GM21423 (cell line): ENCODE results near the gene C7orf57.

Experiments
- ATAC-seq: cut with Tn5 transposase; IDR thresholded peaks from one replicate; pipeline ENCODE4 v1.9.1; 2021; ENCODE audit warnings: mild to moderate bottlenecking, moderate library complexity; ENCODE audit not compliant: unreplicated experiment

The C7orf57 gene

DNA sequence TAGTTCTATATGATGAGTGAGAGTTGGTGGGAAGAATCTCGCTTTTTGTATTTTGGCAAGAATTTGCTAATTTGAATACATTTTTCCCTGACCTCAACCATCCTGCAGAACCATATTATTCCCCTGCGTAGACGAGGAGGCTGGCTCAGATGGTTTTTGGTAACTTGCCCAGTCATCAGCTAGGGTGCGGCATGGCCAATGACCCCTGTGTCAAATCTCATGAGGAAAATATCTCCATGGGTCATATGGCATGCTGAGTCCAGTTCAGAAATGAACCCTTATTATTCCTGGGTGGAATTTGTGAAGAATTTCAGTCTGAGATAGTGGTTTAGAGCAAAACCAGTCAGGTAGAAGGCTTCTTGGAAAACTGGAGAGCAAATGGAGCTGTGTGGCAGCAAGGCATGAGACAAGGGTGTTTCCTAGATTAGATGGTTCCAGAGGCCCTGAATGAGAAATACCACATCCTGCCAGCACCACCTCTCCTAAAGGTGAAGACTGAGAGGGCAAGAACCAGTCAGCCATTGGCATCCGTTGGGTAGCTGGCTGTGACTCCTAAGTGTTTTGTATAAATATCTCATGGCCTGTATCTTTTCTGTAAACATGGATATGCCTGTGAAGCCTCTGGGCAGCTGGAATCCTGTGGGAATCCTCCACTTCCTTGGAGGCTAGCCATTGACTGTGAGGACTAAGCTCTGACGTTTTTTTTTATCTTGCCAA is 47.9 kb downstream of the C7orf57 start:
- no peak for ATAC-seq

DNA sequence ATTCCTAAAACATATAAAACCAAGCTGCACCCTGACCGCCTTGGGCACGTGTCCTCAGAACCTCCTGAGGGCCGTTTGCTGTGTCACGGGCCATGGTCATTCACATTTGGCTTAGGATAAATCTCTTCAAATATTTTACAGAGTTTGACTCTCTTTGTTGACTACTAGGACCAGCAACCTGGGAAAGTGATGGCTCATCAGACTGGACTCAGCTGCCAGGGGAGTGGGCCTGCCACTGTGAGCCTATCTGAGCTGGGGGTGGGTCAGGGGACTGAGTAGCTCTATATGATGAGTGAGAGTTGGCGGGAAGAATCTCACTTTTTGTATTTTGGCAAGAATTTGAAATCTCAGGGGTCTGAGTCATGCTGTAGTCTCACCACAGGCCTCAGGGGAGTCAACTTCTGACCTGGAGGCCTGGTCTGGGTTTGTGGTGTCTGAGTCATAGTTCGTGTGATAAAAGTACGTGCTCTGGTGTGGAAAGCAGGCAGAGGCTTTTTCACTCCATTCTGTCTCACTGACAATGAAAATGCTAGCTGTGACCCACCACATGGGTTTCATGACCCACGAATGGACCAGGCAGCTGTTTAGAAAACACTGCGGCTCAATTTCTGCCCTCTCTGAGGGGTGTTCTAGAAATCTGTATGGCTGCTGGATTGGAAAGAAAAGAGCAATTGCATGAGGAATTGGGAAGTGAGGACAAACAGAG is 49.5 kb downstream of the C7orf57 start:
- ATAC-seq: peak; percentile 56

DNA sequence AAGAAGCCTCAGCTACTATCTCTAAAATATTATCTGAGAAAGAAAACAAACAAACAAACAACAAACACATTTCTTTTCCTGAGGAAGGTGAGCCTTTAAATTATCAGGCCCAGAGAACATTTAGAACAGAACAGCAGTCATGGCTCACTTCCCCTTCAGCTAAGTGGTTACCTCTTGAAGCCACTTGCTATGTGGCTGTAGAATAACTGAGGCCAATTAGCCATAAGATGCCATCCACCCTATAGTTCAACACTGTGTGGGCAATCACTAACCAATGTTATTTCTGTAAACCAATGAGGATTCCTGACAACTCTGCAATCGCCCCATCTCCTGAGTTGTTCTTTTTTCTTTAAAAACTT is 50.1 kb downstream of the C7orf57 start:
- ATAC-seq: peak; percentile 9

DNA sequence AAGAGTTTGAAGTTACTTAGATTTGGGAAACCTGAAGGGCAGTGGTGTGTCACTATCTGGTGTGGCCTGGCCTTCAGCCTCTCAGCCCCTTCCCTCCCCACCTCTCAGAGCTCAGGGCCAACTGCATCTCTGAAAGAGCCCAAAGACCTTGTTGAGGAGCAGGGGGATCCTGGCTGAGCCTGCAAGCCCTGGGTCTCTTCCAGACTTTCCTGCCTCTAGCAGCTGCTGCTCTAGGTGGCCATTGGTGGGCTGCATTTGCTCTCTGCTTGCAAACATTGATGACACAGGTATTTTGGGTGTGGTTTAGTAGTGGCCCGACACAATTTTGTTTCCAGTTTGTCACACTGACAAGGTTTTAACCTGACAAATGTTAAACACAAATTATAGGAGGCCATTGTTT is 50.6 kb downstream of the C7orf57 start:
- ATAC-seq: no peak

DNA sequence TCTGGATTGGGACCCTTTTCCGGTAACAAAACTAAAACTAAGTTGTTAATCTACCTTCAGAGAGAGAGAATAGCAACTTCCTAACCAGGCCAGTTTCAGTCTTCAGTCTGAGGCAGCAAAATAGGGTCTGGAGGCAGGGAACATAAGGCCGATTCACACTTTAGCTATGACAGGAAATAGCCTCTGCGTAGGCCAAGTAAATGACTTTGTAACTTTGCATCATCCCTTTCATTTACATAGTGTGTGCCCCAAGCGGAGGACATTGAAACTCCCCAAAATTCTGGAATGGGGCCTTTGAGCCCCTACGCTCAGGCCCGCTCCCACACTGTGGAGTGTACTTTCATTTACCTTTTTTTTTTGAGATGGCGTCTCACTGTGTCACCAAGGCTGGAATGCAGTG is 52.0 kb downstream of the C7orf57 start:
- ATAC-seq: peak; percentile 16

DNA sequence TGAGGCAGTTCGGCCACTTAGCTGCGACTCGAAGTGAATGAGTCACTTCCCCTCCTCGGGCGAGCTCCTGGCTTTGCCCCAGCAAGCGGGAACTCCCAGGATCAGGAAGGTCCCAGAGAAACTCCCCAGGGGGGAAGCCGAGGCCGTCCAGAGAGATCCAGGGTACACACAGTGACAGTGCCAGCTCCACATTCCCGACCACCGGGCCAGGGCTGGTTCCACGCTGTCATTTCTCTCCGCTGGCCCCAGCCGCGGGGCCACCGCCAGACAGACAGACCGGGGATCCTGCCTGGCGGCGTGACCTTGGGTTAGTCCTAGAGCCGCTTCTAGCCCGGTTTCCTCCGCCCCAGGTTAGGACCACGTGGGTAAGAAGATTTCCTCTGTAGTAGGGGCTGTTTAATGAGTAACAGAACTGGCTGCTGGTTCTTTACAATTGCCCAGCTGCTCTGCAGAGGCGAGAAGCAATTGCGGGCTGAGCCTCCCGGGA is 53.3 kb downstream of the C7orf57 start:
- ATAC-seq: peak; percentile 49

DNA sequence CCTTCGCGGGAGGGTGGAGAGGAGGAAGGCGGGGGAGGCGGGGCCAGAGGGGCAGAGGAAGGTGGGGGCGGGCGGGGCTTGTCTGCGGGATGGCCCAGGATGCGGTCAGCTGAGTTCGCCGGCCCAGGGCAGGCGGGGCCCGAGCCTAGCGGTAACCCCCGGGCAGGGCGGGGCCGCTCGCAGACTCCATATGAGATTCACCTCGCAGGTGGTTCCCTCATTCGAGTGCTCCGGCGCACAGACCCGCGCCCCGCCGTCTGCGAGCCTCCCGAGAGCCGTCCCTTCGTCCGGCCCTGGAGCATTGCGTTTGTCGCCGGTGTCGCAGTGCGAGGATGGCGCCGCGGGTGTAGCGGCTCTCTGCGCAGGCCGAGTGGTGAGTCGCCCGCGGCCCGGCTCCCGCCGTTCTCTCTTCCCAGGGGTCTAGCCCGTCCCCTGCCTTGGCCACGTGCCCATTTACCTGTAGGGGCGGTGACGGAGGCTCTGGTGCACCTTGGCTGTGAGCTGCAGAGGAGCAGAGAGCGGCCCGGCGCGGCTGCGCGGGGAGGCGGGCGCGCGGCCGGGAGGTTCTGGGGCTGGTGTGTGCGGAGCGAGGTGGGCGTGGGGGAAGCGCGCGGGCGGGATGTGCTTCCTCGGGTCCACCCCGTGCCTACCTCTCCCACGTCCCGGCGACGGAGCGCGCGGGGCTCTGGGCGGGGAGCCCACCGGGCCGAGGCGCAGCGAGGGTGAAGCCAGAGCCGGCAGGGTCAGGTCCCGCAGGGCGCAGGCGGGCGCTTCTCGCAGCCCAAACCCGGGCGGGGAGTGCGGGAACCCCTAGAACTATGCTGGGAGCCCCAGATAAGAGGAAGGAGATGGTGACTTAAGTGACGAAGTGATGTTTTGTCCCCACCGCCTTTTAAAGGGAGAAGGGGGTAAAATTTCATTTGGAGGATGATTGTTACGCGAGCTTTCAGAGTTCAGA is 54.0 kb downstream of the C7orf57 start, which contains the start of gene UPP1:
UPP1 (plus strand) TSS at position 220 of the 958 bp plus-strand sequence. CDS start 5,519 bp downstream, outside the sequence.
- peak; percentile 45 for ATAC-seq

DNA sequence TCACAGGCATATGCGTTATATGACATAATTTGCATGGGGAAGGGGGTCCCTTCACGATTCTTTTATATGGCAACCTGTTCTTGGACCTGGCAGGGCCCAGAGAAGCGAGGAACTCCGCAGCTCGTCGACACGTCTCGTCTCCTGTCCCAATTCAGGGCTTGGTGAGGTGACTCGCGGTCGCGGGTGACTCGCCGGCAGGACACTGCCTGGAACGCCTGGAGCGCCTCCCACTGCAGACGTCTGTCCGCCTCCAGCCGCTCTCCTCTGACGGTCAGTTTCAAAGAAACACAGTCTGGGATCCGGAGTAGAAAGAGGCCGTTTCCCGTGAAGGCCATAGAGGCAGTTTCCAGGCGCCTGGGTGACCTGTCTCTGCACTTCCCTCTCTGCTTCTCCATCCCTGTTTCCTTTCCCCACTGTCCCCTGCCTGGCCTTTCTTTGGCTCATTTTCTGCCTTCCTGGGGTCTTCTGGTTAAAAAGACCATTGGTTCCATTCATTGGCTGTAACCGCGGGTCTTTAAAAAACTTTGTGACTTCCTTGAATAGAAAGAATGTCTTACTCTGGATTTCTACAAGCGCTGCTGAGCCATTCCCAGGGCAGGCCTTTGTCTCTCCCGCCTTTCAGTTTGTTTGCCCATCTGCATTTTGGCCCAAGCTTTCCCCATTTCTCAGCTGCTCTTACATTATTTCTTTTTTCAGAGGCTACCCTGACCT is 54.9 kb downstream of the C7orf57 start:
- ATAC-seq: no peak

DNA sequence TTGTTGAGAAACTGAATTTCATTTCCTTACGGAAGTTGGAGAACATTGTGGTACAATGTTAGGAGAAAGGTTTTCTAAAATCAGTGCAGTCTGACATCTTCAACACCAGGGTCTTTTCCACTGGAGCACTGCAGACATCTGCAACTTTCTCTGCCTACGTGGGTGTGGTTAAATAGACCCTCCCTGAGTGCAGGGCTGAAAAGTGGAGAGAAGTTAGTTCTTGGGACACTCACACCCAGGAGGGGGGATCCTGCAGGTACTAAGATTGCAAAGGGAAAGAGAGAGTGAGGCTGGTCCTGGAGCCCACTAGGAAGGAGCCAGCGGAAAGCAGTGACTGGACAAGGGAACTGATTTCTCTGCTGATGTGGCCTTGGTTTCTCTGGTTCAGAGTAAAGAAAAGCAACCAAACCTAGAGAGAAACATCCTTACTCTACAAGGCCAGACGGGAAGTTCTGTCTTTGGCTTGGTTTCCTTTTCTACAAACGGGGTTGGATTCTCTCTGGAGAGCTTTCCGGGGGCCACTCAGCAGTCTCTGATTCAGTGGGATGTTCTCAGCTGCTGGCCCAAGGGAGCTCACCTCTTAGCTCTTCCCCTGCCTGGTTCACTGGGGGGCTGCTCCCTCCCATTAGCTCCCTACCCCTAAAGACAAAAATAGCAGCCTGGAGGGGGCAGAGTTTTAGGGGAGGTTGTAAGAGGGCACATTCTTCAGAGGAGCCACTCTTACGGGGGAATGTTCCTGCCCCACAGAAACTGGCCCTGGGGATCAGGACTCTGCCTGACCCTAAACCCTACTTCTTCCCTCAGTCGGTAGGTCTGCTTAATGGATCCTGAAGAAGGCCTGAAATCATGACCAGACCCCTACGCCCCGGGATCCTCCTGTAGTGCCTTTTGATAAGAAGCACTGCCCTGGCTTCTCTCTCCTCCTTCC is 56.4 kb downstream of the C7orf57 start:
- ATAC-seq: no peak

DNA sequence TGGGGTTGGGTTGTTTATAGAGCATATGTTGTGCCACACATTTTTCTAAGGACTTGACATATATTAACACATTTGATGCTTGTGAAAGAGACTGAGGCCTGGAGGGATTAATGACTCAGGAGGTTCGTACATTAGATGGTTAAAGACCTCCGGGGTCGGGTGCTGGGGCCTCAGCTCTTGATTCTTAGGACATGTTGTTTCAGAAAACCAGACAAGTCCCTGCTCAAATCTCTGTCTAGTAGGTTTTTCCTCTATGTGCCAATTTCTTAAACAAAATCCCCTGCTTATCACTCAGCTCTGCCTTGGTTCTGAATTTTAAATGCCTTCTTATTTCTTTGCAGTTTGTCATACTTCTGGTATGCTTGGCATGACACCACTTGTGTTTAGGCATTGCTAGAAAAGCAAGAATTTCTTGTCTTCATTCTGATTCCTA is 59.5 kb downstream of the C7orf57 start:
- no peak for ATAC-seq

DNA sequence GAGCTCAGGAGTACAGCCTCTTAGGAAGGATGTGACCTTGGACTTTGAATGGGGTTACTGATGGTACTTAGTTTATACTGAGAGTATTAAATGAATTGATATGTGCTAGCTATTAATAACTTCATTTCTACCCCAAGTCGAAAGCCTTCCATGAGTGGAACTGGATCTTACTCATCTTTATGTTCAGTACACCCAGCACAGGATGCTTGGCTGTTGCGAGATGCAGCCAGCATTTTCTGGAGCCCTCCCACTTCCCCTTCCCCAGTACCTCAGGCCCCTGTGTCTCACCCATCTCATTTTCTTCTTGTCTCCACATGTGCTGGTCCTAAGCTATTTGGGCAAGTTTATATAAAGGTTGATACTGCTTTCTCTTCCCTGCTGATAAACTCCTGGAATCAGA is 60.9 kb downstream of the C7orf57 start:
- no peak for ATAC-seq

DNA sequence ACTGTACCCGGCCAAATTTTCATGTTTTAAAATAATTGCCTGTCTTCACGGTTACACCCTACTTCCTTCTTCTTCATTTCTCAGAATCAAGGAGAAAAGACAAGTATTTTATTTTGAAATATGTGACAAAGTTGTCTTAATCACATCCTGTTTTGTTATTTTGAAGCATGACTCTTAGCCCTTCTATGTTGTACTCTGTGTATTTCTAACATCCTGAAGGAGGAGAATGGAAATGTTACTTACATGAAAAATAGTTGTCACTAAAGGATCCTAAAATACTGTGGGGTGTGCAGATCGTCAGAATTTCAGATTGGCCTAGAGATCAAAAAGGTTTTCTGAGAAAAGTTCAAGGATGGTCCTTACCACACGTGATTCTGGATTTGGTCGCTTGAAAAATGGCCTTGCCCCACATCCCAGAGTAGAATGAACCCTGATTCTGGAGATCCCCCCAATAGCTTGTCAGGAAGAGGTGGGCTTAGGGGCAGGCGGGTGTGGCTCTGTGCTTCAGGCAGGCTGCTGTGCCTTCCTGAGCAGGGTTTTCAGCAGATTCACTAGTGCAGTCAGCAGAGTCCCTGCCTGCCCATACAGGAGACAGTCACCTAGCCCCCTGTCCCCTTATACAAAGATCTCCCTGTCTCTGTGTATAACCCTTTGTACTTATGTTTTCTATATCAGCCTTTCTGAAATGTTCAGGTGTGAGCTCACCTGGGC is 62.3 kb downstream of the C7orf57 start:
- no peak for ATAC-seq

DNA sequence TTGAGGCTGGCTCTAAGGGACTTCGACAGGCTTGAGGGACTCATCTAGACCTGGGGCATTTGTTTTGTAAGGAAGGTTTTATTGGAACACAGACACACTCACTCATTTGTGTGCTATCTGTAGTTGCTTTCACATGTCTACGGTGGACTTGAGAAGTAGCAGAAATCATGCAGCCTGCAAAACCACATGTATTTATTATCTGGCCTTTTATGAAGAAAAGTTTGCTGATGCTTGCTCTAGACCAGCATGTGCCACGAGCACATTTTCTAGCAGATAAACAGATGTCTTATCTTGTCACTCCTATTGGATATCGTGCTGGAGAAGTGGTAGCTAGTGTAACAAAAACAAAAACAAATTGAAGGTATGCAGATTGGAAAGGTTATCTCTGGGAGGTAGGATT is 63.5 kb downstream of the C7orf57 start:
- no peak for ATAC-seq

DNA sequence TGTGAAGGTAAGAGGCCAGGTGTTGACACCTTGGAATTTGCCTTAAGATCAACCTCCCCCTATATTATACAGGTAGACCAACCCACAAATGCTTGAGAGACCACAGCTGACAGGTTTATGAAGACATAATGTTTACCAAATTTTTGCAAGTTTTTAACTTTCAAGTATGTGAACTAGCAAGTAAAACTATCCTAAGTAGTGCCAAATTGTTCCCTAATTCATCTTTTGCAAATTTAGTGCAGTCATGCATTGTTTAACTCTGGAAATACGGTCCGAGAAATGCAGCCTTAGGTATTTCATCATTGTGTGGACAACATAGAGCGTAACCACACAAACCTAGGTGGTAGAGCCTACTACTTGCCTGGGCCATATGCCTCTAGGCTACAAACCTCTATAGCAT is 64.4 kb downstream of the C7orf57 start:
- ATAC-seq: no peak

DNA sequence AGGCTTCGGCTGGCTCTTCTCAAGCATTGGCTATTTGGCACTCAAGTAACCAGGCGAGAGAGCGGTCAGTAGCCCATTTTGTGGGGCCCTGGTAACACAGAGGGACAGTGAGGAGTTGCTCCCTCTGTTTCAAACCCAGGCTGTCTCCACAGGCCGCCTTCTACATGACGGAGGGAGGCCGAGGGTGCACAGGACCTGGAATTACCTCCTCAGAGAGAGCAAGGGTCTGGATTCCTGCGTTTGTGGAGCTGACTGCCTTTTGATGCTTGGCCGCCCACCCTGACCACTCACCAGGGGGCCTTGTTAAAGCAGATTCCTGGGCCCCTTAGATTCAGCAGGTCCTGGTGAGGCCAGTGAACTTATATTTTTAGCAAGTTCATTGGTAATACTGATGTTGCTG is 66.0 kb downstream of the C7orf57 start:
- ATAC-seq: no peak

DNA sequence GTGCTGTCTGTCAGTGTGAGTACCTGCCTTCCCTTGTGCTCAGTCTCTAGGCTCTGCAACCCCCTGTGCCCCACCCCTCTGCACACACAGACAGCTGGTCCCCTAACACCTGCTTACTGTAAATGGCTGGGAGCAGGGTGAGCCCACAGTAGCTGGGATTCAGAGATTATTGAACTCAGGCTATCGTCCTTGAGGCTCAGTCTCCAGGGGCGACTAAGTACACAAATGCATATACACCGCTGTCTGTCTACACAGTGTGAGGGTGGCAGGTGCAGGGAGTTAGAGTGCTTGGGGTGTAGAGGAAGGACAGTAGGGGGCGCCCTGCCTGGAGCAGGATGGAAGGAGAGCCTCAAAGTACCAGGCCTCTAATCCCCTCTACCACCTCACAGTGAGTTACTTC is 66.6 kb downstream of the C7orf57 start:
- ATAC-seq: no peak

DNA sequence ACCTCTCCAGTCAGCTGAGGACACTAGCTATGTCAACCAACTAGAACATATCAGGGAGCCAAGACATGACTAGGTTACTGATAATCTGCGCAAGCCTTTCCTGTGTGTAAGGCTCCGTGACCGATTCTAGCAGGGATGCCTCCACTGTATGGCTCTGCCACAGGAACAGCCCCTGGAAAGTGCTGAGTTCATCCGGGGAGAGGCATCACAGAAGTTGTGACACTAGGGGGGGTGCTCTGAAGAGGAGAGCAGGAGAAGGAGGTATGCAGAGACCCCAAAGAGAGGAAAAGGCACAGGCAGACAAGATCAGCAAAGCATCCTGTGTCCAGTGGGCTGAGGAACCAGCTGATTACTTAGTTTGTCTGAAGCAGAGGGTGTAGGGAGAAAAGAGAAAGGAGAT is 67.2 kb downstream of the C7orf57 start:
- no peak for ATAC-seq

DNA sequence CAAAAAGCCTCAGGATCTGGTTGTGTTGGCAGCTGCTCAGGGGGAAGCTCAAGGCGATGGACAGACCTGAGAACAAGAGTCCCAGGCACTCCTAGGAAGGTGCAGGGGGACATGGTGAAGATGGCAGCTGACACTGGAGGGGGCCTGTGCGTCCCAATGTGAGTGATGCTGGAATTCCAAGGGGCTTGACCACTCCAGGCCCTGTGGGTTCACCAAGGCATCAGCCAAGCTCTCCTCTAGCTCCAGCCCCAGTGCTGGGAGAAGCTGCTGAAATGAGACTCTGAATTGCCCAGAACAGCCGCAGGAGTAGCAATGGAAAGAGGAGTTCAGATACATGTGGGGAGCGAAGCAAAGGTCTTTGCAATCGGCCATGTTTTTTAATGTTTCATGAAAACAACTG is 69.7 kb downstream of the C7orf57 start:
- ATAC-seq: no peak
